Fibroblast of the aortic adventitia (primary cell): ENCODE results near the gene MCM3AP. TPM values are rescaled to one million over a fixed set of nuclear protein-coding genes. Genes with fewer than 3 reads are reported as not detected.

Experiments
- DNase-seq: peaks from one replicate; pipeline ENCODE4 v3.0.0-alpha.2; 2010; ENCODE audit warnings: low read depth
- H3K4me3 ChIP-seq: 2 replicates; pipeline ENCODE4 v1.5.1; 2011; ENCODE audit warnings: low read depth, mild to moderate bottlenecking, control low read depth, low read length, moderate library complexity
- CTCF ChIP-seq: IDR thresholded peaks from 2 replicates; pipeline ENCODE4 v1.5.1; 2011; ENCODE audit warnings: mild to moderate bottlenecking, low read length, control low read depth, inconsistent platforms; ENCODE audit not compliant: insufficient read depth
- total RNA-seq: library from RNA; depleted of rRNA; stranded (reverse); fragments of >200 nt; gene quantifications from 2 replicates; pipeline ENCODE4 v1.2.3, GENCODE V29; 2012; ENCODE audit warnings: low replicate concordance

The MCM3AP gene
- total RNA-seq, 1 donor: 66.4 TPM

DNA sequence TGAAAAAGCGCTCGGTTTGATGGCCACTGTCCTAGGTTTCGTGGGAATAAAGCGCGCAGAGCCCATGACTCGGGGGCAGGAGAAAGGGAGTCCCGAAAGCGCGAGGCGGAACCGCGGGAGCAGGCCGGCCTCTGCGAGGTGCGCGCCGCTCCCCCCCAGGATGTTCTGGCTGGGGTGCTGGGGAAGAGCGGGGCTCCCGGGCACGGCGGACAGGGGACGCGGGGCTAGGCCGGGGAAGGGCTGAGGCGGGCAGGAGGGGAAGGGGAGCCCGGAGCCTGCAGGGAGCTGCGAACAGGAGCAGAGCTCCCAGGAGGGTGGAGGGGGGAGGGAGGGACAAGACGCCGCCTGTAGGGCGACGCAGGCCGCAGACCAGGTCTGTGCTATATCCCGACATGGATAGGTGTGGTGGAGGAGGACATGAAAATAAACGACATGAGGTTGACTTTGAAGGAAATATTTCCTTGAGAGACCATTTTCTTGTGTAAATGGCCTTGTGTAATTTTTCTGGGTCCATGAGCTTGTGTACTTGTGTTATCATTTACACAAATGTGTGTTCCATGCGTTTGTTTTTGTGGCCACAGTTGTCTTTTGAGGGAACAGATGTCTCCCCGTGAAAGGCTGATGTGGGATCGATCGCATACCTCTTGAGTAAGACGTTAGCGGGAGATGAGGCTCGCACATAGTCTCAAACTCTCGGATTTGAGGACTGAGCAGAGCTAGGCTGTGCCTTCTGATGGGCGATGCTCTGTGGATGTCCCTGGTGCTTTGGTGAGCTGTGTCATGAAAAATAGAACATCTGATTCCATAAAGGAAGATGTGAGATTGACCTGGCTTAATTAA, 39.9 kb upstream of the MCM3AP start:
- peak; percentile 47 for TF ChIP-seq CTCF
- DNase-seq: peak; percentile 39

GRCh38 chr21:46324390-46325072, 39.1 kb upstream of the MCM3AP start:
- peak overlapping the region; percentile 97 for H3K4me3 ChIP-seq
- peak; percentile 15 for TF ChIP-seq CTCF
- peak; percentile 74 for DNase-seq

More for the DNA sequence above, 39.9 kb upstream of the MCM3AP start:
- H3K4me3 ChIP-seq: peak overlapping the region; percentile 78

DNA sequence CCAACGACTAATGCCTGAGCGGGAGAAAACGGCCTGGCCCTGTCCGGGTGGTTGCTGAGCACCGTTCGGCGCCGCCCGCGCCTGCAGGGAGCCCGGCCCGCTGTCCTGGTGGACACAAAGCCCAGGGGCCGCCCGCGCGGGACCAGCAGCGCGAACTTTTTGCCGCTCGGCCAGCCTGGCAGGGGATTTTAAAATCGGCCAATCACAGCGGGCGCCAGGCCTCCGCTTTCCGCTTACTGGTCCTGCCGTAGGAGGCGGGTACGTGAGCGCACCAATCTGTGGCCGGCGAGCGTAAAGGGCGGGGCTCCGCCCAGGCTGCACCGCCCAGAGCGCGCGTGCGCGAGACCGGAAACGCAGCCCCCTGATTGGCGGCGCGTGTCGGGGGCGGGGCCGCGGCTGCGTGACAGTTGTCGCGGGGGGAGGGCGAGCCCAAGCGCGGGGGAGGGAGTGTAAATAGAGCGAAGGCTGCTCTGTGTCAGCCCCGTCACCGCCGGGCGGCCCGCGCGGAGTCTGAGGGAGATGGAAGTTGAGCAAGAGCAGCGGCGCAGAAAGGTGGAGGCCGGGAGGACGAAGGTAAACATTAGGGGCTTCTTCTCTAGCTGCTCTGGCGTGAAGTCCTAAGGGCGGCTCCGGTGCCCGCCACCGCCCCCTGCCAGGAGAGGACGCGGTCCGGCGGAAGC, 38.4 kb upstream of the MCM3AP start, which contains the start of the genes C21orf58 and PCNT:
TSS of gene C21orf58 (minus strand) at position 161 of the 680 bp plus-strand sequence. CDS start 1,132 bp downstream, outside the sequence.
TSS of gene PCNT (plus strand) at position 447 of the 680 bp plus-strand sequence. CDS start at position 520, 73 bp downstream.
- no peak for TF ChIP-seq CTCF
- DNase-seq: peak; percentile 97
- H3K4me3 ChIP-seq: peak within 1 kb of the TSS; percentile 97

DNA sequence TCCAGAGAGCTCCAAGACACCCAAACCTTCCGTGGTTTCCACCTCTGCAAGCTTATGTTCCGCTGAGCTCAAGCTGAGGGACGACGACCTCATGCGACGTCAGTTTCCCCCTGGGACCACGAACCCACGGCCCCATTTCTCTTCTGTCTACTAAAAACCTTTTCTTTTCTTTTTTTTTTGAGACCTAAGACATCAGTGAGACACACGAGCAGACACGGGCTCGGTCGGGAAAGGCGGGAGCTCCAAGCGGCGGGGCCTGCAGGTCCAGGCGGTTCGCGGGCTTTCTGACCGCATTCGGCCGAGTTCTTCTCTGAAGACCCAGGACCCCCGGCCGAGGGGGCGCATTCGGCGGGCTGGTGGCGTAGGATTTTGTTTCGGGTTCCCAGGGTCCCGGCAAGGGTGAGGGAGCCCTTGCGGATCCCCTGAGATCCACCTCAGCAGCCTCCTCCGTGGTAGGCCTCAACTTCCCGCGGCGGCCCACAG, 37.9 kb upstream of the MCM3AP start:
- no peak for TF ChIP-seq CTCF
- DNase-seq: no peak
- H3K4me3 ChIP-seq: peak overlapping the region; percentile 76

- peak; percentile 38 for DNase-seq
- TF ChIP-seq CTCF: no peak
- H3K4me3 ChIP-seq: peak overlapping the region; percentile 76
Measured at GRCh38 chr21:46322351-46323226, 37.2 kb upstream of the MCM3AP start.
